Measurements from ENCODE around the gene OAS1. TPM values are rescaled to one million over a fixed set of nuclear protein-coding genes. Genes with fewer than 3 reads are reported as not detected.

OAS1 gene
- total and polyA plus RNA-seq, 9 of the 15 experiments (the other 6 are each of a cell fraction or from before 2014, with no cell fraction given) = 0.06 to 0.25 TPM; not detected in 7

DNA sequence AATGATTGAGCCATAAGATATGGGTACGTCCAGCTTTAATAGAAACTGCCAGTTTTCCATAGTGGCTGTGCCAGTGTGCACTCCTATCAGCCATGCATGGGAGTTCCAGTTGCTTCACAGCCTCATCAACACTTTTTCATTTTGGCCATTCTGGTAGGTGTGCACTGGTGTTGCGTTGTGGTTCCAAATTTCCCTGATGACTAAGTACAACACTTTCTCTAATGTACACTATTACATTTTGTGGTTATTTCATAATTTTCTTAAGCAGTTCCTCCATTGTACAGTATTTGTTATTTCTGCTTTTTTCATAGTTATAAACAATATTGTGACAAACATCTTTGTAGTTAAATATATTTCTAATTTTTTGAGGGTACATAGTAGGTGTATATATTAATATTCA lies 21.5 kb upstream of the OAS1 start:
- in situ Hi-C loops (cut with MboI) = no loop called here
- no peak for FAIRE-seq
- H3K9me3 ChIP-seq (replicated peaks; ENCODE audit: control insufficient read depth, insufficient read depth, low read depth, low read length) = no peaks in the 10 kb centered on the region
- no peaks in the 10 kb centered on the region for H3K36me3 ChIP-seq (ENCODE audit: control insufficient read depth, insufficient read depth, low read length)
- 0% methylated on average over 2 of the region's 2 CpGs for WGBS (ENCODE audit: insufficient coverage, low coverage, missing lambda C conversion rate)
- POLR2A ChIA-PET = interaction anchor here (0.6 kb wide), 1 partner anchor 104 kb away, joined by 3 read pairs; no protein-coding TSS in a partner anchor
- no peaks in the 10 kb centered on the region for H3K9me1 ChIP-seq (ENCODE audit: control insufficient read depth, insufficient read depth, low read length)
- CTCF ChIA-PET (ENCODE audit: low intra/inter-chr PET ratio) = no interaction called here
- BruUV-seq (replicated peaks) = no TSS peak
- H2AFZ ChIP-seq (ENCODE audit: low read depth, low read length) = no peak overlapping the region
- DNase-seq (ENCODE audit: extremely low read depth in 1 of 4, low spot score in 3 of 4) = no peak
- H3K27me3 ChIP-seq (ENCODE audit: control insufficient read depth in 2 of 2, insufficient read depth in 2 of 2, low read length in 2 of 2) = no peaks in the 10 kb centered on the region; a peak in 1 of 5 replicates
- H4K20me1 ChIP-seq (replicated peaks; ENCODE audit: control insufficient read depth, insufficient read depth, low read length) = 0 out of 2 replicates have a peak, but pooled peaks cover 6% of the 10 kb centered on the region
- TF ChIP-seq PYGO2 (tag; IDR thresholded peaks at IDR 0.05) (no peak), CBFA2T3 (IDR thresholded peaks at IDR 0.05) (no peak), SMARCA4 (IDR thresholded peaks at IDR 0.05) (no peak), ATF1 (CRISPR knock-in tag; IDR thresholded peaks at IDR 0.05) (no peak), ATF1 (tag; IDR thresholded peaks at IDR 0.05) (no peak), ZSCAN32 (CRISPR knock-in tag; IDR thresholded peaks at IDR 0.05) (no peak), CCAR2 (IDR thresholded peaks at IDR 0.05; ENCODE audit: low read depth, low read length) (no peak)
- TF ChIP-seq, protein P1, sequence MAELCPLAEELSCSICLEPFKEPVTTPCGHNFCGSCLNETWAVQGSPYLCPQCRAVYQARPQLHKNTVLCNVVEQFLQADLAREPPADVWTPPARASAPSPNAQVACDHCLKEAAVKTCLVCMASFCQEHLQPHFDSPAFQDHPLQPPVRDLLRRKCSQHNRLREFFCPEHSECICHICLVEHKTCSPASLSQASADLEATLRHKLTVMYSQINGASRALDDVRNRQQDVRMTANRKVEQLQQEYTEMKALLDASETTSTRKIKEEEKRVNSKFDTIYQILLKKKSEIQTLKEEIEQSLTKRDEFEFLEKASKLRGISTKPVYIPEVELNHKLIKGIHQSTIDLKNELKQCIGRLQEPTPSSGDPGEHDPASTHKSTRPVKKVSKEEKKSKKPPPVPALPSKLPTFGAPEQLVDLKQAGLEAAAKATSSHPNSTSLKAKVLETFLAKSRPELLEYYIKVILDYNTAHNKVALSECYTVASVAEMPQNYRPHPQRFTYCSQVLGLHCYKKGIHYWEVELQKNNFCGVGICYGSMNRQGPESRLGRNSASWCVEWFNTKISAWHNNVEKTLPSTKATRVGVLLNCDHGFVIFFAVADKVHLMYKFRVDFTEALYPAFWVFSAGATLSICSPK (IDR thresholded peaks at IDR 0.05; ENCODE audit: borderline replicate concordance) = no peak
- H3K79me2 ChIP-seq (ENCODE audit: control insufficient read depth, insufficient read depth, low read length) = no peaks in the 10 kb centered on the region
- ATAC-seq = no peak
- no peak overlapping the region for H3K27ac ChIP-seq (ENCODE audit: extremely low read depth, low read depth, low read length)
- no peak overlapping the region for H3K4me3 ChIP-seq
- no peak overlapping the region for H3K9ac ChIP-seq (ENCODE audit: insufficient read depth in 1 of 2, low read depth in 2 of 2, low read length in 2 of 2)
- intact Hi-C loops (cut with micrococcal nuclease) = no loop called here
- no peaks in the 10 kb centered on the region for H3K4me1 ChIP-seq (replicated peaks in 1 of 2; ENCODE audit: control insufficient read depth in 2 of 2, insufficient read depth in 2 of 2, low read length in 2 of 2)
- H3K4me2 ChIP-seq (ENCODE audit: insufficient read depth, low read length) = no peak overlapping the region
